Right lobe of liver (tissue), 6 donors: Measurements from ENCODE around the gene ALG14. TPM values are rescaled to one million over a fixed set of nuclear protein-coding genes. Genes with fewer than 3 reads are reported as not detected.

Experiments
- ATAC-seq, 4 donors: fragments of 200-7000 bp; cut with Tn5 transposase; one replicate each; pipeline ENCODE4 v1.9.1; 2020; ENCODE audit warnings: mild to moderate bottlenecking in 4 of 4, moderate library complexity in 4 of 4
- DNase-seq, 3 donors: peaks; one replicate each; pipeline ENCODE4 v3.0.0-alpha.2; 2020
- H3K27ac ChIP-seq, 3 donors: fragments of 200-600 bp; one replicate each; pipeline ENCODE4 v1.8.0; 2022
- H3K27me3 ChIP-seq, 2 donors: fragments of 200-600 bp; one replicate each; pipeline ENCODE4 v1.8.0; 2022
- H3K36me3 ChIP-seq, 4 donors: fragments of 200-600 bp; sonication (generic) in 1 of 4; one replicate each; pipeline versions ENCODE4 v1.5.1 to v1.8.0; 2017 to 2022; ENCODE audit warnings: control low read depth in 1 of 4
- H3K4me1 ChIP-seq, 4 donors: fragments of 200-600 bp; sonication (generic) in 1 of 4; one replicate each; pipeline versions ENCODE4 v1.5.1 to v1.8.0; 2017 to 2022; ENCODE audit warnings: control low read depth in 1 of 4
- H3K4me3 ChIP-seq, 3 donors: fragments of 200-600 bp; one replicate each; pipeline ENCODE4 v1.8.0; 2022
- H3K9me3 ChIP-seq, 4 donors: fragments of 200-600 bp; sonication (generic) in 1 of 4; one replicate each; pipeline versions ENCODE4 v1.5.1 to v1.8.0; 2017 to 2022; ENCODE audit warnings: control low read depth in 1 of 4
- CTCF ChIP-seq, 4 donors: fragments of 200-600 bp in 3 of 4; fragments of 450-650 bp in 1 of 4; IDR thresholded peaks; one replicate each; pipeline versions ENCODE4 v1.5.1 to v1.8.0; 2016 to 2022; ENCODE audit warnings: antibody characterized with exemption in 4 of 4, mild to moderate bottlenecking in 2 of 4
- POLR2A ChIP-seq: fragments of 450-650 bp; IDR thresholded peaks from one replicate; pipeline ENCODE4 v1.6.1; 2017; ENCODE audit warnings: antibody characterized with exemption, mild to moderate bottlenecking
- WGBS: methylation state at CpG from one replicate; pipeline ENCODE4 v1.1.6; 2018; ENCODE audit warnings: low coverage, low lambda C conversion rate; ENCODE audit not compliant: insufficient coverage; ENCODE audit errors: missing lambda C conversion rate; 5-methylcytosine and 5-hydroxymethylcytosine counted together
- intact Hi-C, 2 donors: fragments of 100-400 bp; cut with DNase I; formaldehyde crosslinking; loops; one replicate each; pipeline versions ENCODE4 v1.11.2 to v1.14.1; 2022
- total RNA-seq, 6 experiments: library from RNA; depleted of rRNA in 2 of 6; stranded (reverse); fragments of >200 nt in 2 of 6; fragmentation: NEBNext Ultra II Directional in 3 of 6; extraction: Animal tissue kit (Norgen Biotek cat#: 25700) in 3 of 6; gene quantifications; one replicate each; pipeline versions ENCODE4 v1.1.0 to v1.2.4, GENCODE V29; 2016 to 2023
- donor health status: DM: no; HTN: yes; CAD: no.
- donor health status: DM: no; HTN: no; CAD: no.
- donor health status: DM: no; HTN: no; CAD: no.
- donor health status: DM: no; HTN: yes; CAD: no.
- donor health status: DM: no; HTN: yes; CAD: no.

The ALG14 gene
- total RNA-seq, 6 experiments from 2014 or later, result 1.5 to 8.3 (median 5.0) TPM

- Histone ChIP-seq H3K27ac (no peak overlapping the region), H3K4me1 (no peaks in the 10 kb centered on the region), H3K36me3 (no peaks in the 10 kb centered on the region), H3K4me3 (no peak overlapping the region), H3K27me3 (no peaks in the 10 kb centered on the region), H3K9me3 (no peaks in the 10 kb centered on the region)
- TF ChIP-seq CTCF (IDR thresholded peaks at IDR 0.05) (no peak), POLR2A (no peak)
- ATAC-seq (peak; percentile 67 to 93 (median 88)), DNase-seq (peak; percentile 55 to 80 (median 76))
- intact Hi-C loops, result no loop called here
- WGBS, result 20% methylated on average over 1 of the region's 1 CpG
Observed at GRCh38 chr1:94989398-94989797, 83.4 kb downstream of the ALG14 start.

- intact Hi-C loops, result no loop called here
- H3K4me3 ChIP-seq, result no peak overlapping the region
- no peaks in the 10 kb centered on the region for H3K9me3 ChIP-seq
- TF ChIP-seq CTCF (IDR thresholded peaks at IDR 0.05), result no peak
- TF ChIP-seq POLR2A, result no peak
- H3K4me1 ChIP-seq, result no peaks in the 10 kb centered on the region
- DNase-seq (no peak), ATAC-seq (no peak)
- H3K27me3 ChIP-seq, result no peaks in the 10 kb centered on the region
- H3K36me3 ChIP-seq, result no peaks in the 10 kb centered on the region
- H3K27ac ChIP-seq, result no peak overlapping the region
Observed at GRCh38 chr1:94988356-94988755, 84.4 kb downstream of the ALG14 start.

GRCh38 chr1:94986783-94987182 lies 86.0 kb downstream of the ALG14 start:
- no peak overlapping the region for H3K4me3 ChIP-seq
- TF ChIP-seq CTCF (IDR thresholded peaks at IDR 0.05) (no peak), POLR2A (no peak)
- no peaks in the 10 kb centered on the region for H3K9me3 ChIP-seq
- no peaks in the 10 kb centered on the region for H3K27me3 ChIP-seq
- H3K36me3 ChIP-seq, result no peaks in the 10 kb centered on the region
- WGBS, result 83% methylated on average over 3 of the region's 6 CpGs
- no peaks in the 10 kb centered on the region for H3K4me1 ChIP-seq
- H3K27ac ChIP-seq, result no peak overlapping the region
- DNase-seq (no peak), ATAC-seq (no peak)
- intact Hi-C loops, result no loop called here

GRCh38 chr1:94983171-94983739 lies 89.5 kb downstream of the ALG14 start:
- no peak for TF ChIP-seq POLR2A
- no peak for TF ChIP-seq CTCF (IDR thresholded peaks at IDR 0.05)
- 61% methylated on average over 7 of the region's 7 CpGs for WGBS
- Histone ChIP-seq H3K9me3 (no peaks in the 10 kb centered on the region), H3K27ac (peak overlapping the region in 1 of 3 donors; percentile 9), H3K36me3 (no peaks in the 10 kb centered on the region), H3K4me3 (no peak overlapping the region), H3K4me1 (no peaks in the 10 kb centered on the region), H3K27me3 (no peaks in the 10 kb centered on the region)
- intact Hi-C loops, result no loop called here
- DNase-seq, result no peak
- ATAC-seq, result peak; percentile 53 to 76 (median 72)

- WGBS, result 73% methylated on average over 2 of the region's 2 CpGs
- no peak overlapping the region for H3K4me3 ChIP-seq
- H3K27me3 ChIP-seq, result no peaks in the 10 kb centered on the region
- no peak overlapping the region for H3K27ac ChIP-seq
- no peak for DNase-seq
- intact Hi-C loops, result no loop called here
- H3K9me3 ChIP-seq, result no peaks in the 10 kb centered on the region
- no peaks in the 10 kb centered on the region for H3K4me1 ChIP-seq
- peak in 2 of 4 donors; percentile 42 for ATAC-seq
- H3K36me3 ChIP-seq, result no peaks in the 10 kb centered on the region
- TF ChIP-seq CTCF (IDR thresholded peaks at IDR 0.05), result no peak
- no peak for TF ChIP-seq POLR2A
Observed at GRCh38 chr1:94982398-94982797, 90.4 kb downstream of the ALG14 start.
